ENCODE results near the gene RPS21. TPM values are rescaled to one million over a fixed set of nuclear protein-coding genes. Genes with fewer than 3 reads are reported as not detected.
A peak's percentile ranks its signal among the peaks of the same experiment; 100 is the strongest.

Gene RPS21
- total and polyA plus RNA-seq, 2 of the 13 experiments (the other 11 are each of a cell fraction or from before 2014, with no cell fraction given): 2,647 to 11,063 TPM

DNA sequence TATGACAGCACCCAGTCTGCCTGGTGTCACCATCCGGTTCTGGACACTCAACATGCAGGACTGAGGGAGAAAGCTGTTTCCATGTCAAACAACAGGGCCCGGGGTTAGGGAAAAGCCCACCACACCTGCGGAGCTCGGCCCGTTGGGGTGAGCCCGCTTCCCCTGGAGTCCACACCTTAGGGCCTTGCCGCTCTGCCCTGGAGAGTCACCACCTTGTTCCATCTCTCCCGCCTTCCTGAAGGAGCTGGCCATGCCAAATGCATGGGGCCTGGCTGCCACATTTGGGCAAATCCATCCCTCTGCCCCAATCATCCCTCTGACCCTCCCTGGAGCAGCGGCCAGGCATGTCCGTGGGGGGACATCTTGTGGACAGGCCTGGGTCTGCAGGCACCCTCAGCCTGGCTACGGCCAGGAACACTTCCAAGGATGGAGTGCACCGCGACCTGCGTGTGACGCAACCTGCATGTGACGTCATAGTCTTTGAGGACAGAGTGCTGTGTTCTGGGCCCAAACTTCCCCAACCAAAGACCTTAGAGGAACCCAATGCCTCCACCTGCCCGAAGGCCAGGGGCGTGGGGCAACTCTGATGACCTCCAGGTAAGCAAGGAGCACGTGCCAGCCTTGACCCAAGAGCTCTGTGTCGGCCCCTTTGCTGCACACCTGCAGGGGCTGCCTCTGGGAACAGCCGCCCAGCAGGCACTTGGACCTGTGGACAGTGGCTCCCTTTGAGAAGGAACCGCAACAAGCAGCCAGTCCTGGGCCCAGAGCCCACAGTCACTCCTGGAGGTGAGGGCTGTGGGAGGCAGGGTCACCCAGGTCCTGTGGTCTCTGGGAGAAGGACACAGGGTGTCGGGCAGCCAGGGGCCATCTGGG is 18.4 kb downstream of the RPS21 start (continued):
- TF ChIP-seq SKI (IDR thresholded peaks at IDR 0.05; ENCODE audit: partially characterized antibody) (no peak), TOPORS (CRISPR knock-in tag; IDR thresholded peaks at IDR 0.05) (no peak), HOXA3 (CRISPR knock-in tag; IDR thresholded peaks at IDR 0.05) (peak; percentile 99), ZNF652 (CRISPR knock-in tag; IDR thresholded peaks at IDR 0.05; ENCODE audit: borderline replicate concordance, low read depth) (no peak), RORA (CRISPR knock-in tag; IDR thresholded peaks at IDR 0.05) (no peak), FOXK1 (CRISPR knock-in tag; IDR thresholded peaks at IDR 0.05; ENCODE audit: borderline replicate concordance, low read depth) (peak; percentile 38; the same call in 1 of the 2 replicates), ZSCAN9 (CRISPR knock-in tag; IDR thresholded peaks at IDR 0.05; ENCODE audit: borderline replicate concordance) (no peak), ZNF441 (CRISPR knock-in tag; IDR thresholded peaks at IDR 0.05; ENCODE audit: borderline replicate concordance) (no peak), ZNF75D (CRISPR knock-in tag; IDR thresholded peaks at IDR 0.05; ENCODE audit: borderline replicate concordance) (no peak), HNF4G (IDR thresholded peaks at IDR 0.05; ENCODE audit: borderline replicate concordance, low read depth, low read length) (no peak), HNF4G (CRISPR knock-in tag; IDR thresholded peaks at IDR 0.05; ENCODE audit: borderline replicate concordance, low read depth) (peak; percentile 17; the same call in 1 of the 2 replicates), MZF1 (CRISPR knock-in tag; IDR thresholded peaks at IDR 0.05; ENCODE audit: borderline replicate concordance) (no peak), ZNF101 (CRISPR knock-in tag; IDR thresholded peaks at IDR 0.05; ENCODE audit: borderline replicate concordance, low read depth) (no peak), NFKBIZ (CRISPR knock-in tag; IDR thresholded peaks at IDR 0.05) (no peak), ZNF768 (CRISPR knock-in tag; IDR thresholded peaks at IDR 0.05) (peak; percentile 33; the same call in 1 of the 2 replicates), RBM22 (optimal IDR thresholded peaks at IDR 0.05; ENCODE audit: low read length) (no peak), TGIF2 (CRISPR knock-in tag; IDR thresholded peaks at IDR 0.05) (no peak), ZNF20 (CRISPR knock-in tag; IDR thresholded peaks at IDR 0.05) (no peak)
- TF ChIP-seq, protein P1, sequence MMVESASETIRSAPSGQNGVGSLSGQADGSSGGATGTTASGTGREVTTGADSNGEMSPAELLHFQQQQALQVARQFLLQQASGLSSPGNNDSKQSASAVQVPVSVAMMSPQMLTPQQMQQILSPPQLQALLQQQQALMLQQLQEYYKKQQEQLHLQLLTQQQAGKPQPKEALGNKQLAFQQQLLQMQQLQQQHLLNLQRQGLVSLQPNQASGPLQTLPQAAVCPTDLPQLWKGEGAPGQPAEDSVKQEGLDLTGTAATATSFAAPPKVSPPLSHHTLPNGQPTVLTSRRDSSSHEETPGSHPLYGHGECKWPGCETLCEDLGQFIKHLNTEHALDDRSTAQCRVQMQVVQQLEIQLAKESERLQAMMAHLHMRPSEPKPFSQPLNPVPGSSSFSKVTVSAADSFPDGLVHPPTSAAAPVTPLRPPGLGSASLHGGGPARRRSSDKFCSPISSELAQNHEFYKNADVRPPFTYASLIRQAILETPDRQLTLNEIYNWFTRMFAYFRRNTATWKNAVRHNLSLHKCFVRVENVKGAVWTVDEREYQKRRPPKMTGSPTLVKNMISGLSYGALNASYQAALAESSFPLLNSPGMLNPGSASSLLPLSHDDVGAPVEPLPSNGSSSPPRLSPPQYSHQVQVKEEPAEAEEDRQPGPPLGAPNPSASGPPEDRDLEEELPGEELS (CRISPR knock-in tag; IDR thresholded peaks at IDR 0.05): no peak; the same call in 1 of the 2 replicates
- TF ChIP-seq, protein P2, sequence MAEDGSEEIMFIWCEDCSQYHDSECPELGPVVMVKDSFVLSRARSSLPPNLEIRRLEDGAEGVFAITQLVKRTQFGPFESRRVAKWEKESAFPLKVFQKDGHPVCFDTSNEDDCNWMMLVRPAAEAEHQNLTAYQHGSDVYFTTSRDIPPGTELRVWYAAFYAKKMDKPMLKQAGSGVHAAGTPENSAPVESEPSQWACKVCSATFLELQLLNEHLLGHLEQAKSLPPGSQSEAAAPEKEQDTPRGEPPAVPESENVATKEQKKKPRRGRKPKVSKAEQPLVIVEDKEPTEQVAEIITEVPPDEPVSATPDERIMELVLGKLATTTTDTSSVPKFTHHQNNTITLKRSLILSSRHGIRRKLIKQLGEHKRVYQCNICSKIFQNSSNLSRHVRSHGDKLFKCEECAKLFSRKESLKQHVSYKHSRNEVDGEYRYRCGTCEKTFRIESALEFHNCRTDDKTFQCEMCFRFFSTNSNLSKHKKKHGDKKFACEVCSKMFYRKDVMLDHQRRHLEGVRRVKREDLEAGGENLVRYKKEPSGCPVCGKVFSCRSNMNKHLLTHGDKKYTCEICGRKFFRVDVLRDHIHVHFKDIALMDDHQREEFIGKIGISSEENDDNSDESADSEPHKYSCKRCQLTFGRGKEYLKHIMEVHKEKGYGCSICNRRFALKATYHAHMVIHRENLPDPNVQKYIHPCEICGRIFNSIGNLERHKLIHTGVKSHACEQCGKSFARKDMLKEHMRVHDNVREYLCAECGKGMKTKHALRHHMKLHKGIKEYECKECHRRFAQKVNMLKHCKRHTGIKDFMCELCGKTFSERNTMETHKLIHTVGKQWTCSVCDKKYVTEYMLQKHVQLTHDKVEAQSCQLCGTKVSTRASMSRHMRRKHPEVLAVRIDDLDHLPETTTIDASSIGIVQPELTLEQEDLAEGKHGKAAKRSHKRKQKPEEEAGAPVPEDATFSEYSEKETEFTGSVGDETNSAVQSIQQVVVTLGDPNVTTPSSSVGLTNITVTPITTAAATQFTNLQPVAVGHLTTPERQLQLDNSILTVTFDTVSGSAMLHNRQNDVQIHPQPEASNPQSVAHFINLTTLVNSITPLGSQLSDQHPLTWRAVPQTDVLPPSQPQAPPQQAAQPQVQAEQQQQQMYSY (CRISPR knock-in tag; IDR thresholded peaks at IDR 0.05): no peak
- TF ChIP-seq, protein P3, sequence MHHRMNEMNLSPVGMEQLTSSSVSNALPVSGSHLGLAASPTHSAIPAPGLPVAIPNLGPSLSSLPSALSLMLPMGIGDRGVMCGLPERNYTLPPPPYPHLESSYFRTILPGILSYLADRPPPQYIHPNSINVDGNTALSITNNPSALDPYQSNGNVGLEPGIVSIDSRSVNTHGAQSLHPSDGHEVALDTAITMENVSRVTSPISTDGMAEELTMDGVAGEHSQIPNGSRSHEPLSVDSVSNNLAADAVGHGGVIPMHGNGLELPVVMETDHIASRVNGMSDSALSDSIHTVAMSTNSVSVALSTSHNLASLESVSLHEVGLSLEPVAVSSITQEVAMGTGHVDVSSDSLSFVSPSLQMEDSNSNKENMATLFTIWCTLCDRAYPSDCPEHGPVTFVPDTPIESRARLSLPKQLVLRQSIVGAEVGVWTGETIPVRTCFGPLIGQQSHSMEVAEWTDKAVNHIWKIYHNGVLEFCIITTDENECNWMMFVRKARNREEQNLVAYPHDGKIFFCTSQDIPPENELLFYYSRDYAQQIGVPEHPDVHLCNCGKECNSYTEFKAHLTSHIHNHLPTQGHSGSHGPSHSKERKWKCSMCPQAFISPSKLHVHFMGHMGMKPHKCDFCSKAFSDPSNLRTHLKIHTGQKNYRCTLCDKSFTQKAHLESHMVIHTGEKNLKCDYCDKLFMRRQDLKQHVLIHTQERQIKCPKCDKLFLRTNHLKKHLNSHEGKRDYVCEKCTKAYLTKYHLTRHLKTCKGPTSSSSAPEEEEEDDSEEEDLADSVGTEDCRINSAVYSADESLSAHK (CRISPR knock-in tag; IDR thresholded peaks at IDR 0.05; ENCODE audit: borderline replicate concordance): no peak

Measured in HepG2 (cell line).